ENCODE results near the gene SMARCD1.
A peak's percentile ranks its signal among the peaks of the same experiment; 100 is the strongest.

Gene SMARCD1

DNA sequence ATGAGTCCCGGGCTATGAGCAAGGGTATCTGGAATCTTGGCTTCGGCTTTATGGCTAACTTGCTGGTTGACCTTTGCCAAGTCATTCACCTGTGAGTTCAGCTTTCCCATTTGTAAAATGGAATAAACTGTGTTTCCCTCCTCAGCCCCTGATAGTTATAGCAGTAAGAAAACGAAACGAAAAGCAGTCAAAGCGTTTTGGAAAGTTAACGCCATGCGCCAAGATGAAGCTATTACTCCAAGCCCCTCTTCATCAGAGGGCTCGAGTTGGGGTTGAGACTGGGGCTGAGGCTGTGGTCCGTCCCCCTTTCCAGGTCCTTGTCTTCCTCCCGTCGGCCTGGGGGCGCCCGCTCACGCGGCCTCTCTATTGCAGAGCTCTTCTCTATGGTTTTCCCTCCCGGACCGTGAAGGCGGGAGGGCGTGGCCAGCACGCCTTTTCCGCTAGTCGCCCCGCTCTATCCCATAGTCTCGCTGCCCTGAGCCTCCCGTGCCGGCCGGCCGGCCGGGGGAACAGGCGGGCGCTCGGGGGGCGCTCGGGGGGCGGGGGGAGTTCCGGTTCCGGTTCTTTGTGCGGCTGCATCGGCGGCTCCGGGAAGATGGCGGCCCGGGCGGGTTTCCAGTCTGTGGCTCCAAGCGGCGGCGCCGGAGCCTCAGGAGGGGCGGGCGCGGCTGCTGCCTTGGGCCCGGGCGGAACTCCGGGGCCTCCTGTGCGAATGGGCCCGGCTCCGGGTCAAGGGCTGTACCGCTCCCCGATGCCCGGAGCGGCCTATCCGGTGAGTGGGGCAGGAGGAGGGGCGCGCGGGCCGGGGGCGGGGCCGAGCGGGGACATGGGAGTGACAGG, at the start of gene SMARCD1:
Gene SMARCD1 (plus strand): TSS at position 568 of the 840 bp plus-strand sequence. CDS start 28 bp downstream, at position 596.
- peak; percentile 90 for DNase-seq

DNA sequence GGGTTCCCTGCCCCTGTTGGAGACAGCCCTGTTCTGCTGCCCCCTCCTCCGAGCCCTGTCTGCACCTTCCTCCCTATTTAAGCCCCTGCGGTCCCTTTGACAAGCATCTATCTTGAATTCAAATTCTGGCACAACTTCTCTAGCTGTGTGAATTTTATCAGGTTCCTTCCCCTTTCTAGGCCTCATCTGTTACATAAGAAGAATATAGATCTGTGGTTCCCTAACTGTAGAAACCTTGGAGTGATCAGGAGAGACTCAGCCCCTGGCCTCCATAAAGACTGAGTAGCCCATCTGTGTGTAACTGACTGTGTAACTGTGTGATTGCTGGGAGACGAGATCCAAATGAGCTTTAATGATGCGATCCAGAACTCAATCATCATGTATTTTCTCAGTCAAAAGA, 46.8 kb upstream of the SMARCD1 start:
- DNase-seq, result no peak

DNA sequence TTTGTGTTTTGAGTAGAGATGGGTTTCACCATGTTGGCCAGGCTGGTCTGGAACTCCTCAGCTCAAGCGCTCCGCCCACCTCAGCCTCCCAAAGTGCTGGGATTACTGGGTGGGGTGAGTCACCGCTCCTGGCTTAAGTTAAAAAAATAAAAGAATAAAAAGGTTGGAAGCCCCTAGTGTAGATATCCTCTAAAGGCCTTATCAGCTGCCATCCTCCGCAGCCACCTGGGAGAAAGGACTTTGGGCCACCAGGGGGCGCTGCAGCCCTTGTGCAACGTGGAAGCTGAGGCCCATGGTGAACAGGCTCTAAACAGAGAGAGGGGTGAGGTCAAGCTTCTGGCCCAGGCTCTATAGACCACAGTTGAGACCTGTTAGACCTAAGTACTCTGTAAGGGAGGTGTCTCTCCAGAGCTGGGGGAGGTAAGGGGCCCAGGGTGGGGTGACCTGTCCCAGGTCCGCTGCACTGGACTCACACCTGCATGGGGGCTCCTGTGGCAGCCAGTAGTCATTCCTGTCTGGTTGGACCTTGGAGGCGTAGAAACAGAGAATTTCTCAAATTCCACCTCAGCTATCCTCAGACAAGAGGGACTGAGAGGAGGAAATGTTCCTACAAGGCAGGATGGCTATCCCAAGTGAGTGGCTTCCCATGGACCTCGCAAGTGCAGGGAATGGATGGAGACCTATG, 45.8 kb upstream of the SMARCD1 start:
- peak; percentile 93 for DNase-seq

GRCh38 chr12:50040657-50041056, 44.5 kb upstream of the SMARCD1 start:
- no peak for DNase-seq

DNA sequence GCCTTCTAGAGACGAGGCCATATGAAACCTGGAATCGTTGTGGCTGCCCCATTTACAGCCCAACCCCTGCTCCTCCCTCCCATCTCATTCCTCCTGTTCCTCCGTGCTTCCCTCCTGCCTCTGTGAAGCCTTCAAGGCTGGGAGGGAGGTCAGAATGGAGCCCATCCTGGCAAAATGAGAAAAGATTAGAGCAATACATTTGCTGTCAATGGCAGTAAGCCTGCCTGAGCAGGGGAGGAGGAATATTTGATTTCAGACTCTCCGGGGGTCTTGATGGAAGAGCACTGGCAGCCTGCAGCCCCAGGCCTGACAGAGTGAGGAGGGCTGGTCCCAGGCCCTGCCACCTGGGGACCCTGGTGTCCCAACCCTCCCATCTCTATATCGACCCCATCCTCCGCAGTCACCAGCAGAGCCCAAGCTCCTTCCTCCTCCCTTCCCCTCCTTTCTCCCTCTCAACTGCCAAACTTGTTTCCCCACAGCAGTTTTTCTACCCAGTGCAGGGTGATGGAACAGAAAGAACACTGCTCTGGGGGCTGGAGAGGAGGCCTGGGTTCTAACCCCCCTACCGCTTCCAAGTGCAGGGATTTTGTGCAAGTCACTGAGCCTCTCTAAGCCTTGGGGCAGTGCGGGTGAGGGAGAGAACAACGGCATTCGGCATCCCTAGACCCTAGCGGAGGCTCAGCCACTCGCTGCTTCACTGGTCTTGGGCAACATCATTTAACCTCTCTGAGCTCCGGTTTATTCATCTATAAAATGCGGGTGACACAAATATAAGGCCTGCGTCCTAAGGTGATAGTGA, 43.9 kb upstream of the SMARCD1 start:
- no peak for DNase-seq

GRCh38 chr12:50041962-50042361, 43.2 kb upstream of the SMARCD1 start:
- no peak for DNase-seq

DNA sequence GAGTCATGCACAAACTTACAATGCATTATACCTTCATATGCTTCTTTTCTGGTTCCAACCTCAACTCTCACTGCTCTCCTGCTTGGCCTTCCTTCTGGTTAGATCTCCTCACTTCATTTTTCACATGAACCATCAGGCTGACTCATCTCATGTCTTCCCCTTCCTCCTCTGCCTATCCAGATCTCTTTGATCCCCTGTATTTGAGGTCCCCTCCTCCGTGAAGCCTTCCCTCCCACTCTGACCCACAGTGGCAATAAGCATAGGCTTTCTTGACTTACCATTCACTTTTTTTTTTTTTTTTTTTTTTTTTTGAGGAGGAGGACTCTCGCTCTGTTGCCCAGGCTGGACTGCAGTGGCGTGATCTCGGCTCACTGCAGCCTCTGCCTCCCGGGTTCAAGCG, 42.4 kb upstream of the SMARCD1 start:
- no peak for DNase-seq

DNA sequence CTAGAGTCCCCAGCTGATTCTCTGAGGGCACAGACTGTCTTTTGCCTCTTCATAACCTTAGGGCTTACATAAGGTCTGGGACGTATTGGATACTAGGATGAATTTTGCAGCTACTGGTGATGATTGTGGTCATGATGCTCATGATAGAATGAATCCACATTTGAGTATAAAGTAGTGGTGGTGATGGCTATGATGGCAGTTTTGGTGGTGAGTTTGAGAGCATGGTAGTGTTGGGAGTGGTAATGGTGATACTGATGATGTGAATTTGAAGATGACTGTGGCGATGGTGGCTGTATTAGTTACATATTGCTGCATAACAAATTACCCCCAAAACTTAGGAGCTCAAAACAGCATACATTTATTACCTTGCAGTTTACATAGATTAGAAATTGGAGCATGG, 41.8 kb upstream of the SMARCD1 start:
- DNase-seq, result no peak

DNA sequence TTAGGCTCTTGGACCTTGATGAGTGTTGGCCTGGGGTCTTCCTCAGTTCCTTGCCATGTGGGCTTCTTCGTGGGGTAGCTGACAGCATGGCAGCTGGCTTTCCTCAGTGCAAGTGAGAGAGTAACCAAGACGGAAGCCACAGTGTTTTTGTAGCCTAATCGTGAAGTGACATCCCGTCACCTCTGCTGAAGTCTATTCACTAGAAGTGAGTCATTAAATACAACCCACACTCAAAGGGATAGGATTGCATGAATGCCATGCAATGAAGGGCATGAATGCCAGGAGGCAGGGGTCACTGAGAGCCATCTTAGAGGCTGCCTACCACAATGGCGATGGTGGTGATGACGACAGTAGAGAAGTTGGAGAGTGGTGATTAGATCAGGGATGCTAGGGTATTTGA, 41.3 kb upstream of the SMARCD1 start:
- no peak for DNase-seq

- DNase-seq, result no peak
Measured at GRCh38 chr12:50047693-50048250, 37.4 kb upstream of the SMARCD1 start.

DNA sequence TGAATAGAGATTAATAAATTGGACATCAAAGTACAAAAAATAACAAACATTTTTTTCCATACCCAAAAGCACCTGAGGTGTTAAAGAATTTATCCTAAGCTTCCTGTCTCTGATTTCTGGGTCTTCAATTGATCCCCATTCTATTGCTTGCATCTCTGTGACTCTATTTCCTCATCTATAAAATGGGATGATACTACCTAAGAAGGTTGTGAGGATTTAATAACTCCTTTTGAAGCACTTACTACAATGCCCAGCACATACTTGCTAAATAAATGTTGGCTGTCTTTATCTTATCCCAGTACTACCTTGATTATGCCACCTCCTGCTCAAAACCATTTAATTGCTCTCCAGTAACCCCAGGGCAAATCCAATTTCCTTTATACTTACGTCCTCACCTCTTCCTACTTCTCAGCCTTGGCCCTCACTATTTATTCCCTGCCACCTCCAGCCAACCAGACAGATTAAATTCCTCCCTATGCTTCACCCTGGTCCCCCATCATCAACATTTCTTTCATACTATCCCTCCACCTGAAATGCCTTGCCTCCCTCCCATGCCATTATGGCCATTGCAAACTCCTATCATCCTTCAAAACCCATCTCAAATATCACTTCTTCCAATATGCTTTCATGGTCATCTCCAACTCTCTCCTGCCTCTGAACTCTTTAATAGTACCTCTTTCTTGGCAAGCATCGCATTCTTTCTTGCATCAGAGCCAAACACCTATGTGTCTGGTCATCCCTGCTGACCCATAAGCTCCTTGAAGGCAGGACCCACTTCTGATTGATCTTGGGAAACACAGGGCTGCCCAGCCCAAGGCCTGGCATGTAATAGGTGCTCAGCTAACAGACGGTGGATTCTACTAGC, 35.7 kb upstream of the SMARCD1 start:
- no peak for DNase-seq

DNA sequence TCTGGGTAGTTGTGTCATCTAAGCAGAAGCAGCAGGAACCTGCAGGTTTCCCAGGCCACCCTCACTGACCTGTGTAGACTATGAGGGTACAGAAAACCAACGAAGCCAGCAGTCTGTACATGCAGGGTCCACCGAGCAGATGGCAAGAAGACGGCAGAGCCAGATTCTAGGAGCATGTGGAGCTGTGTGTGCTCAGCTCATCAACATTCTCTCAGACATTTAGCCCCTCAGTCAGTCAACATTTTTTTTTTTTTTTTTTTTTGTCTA, 35.1 kb upstream of the SMARCD1 start:
- DNase-seq, result no peak

DNA sequence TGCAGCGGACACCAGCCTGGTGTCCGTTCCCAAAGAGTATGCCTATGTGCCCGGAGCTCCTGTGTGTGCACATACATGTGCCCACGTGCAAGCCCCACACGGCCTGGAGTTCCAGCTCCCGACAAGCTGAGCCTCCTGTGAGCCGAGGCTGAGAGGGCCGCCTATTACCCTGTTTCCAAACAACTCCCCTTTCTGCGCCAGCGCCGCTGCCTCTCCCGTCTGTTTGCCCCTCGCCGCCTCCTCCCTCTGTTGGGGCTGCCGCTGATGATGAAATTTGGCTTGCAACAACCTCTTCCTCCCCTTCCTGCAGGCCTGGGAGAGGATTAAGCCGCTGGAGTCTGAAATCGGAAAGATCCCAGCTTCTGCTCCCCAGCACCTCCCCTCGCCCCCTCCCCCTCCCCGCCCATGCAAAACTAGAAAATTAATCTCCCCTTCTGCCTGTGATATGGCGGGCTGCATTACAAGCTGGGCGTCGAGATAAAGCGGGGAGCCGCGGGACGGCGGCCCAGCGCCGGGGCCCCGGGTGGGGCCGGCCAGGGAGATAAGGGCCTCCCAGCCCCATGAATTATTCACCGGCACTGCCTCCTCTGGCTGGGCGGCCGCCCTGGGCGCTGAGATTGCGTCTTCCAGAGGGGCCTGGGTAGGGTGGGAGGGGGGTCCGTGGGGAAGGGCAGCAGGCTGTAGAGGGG, 34.6 kb upstream of the SMARCD1 start:
- peak; percentile 64 for DNase-seq

DNA sequence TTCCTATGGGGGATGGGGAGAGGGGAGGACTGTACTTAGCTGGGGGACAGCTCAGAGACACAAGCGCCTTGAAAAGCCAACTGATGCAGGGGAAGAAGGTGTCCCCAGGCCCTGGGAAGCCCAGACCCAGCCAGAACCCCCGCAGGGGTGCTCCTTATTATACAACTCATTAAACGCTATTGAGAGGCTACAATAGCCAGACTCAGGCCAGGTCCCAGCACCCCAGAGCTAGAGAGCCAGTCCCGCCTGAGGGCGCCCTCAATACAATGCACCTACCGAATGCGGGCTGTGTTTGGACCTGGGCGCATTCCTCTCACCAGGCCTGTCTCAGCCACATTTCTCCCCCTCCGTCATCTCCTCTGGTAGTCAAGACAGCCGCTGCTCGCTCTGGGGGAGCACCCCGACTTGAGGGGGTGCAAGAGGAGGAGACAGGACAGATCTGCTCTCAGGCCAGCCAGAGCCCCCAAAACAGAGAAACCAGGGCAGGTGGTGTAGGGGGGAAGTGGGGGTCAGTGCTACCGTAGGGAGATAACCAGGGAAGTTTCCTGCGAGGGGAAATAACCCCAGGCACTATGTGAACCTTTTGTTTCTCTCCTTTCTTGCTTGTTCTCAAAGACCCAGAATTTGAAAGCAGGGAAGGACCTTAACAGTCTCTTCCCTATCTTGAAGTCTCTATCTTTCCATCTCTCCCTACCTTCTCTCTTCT, 33.9 kb upstream of the SMARCD1 start:
- DNase-seq, result no peak

DNA sequence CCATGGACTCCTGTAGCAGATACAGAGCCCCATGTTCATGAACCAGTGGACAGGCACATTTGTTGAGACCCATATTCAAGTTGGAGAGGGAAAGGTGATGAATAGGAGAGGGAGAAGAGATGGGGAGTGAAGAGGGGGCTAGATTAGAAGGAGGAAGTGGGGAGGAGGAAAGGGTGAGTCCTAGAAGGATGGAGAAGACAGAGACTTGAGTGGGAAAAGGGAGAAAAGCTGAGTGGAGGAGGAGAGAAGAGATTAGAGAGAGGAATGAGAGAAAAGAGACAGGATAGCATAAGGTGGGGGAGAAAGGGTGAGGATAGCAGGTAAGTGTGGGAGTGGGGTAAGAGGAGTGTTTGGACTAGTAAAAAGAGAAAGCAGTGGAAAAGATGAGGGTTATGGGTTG, 32.6 kb upstream of the SMARCD1 start:
- no peak for DNase-seq

- DNase-seq, result no peak
Measured at GRCh38 chr12:50052964-50053363, 32.2 kb upstream of the SMARCD1 start.

- peak; percentile 38 for DNase-seq
Measured at GRCh38 chr12:50053583-50053982, 31.6 kb upstream of the SMARCD1 start.

GRCh38 chr12:50055831-50056638, 29.1 kb upstream of the SMARCD1 start:
- peak; percentile 52 for DNase-seq

DNA sequence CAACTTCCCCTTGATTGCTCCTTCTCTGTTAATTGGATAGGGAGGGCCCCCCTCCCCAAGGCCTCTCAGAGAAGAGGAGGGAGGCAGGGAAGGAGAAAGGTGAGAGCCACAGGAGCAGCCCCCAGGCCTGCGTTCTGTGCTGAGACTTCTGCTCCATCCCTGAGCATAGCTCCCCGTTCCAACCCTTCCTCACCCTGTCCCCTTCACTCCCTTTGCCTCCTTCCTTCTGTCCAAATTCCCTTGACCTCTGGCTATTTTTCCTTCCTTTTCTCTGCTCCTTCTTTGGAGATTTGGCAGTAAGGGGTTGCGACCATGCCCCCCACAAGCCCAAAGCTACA, 28.5 kb upstream of the SMARCD1 start:
- DNase-seq, result no peak
